C4-2B (cell line): ENCODE results near the gene ASCC2.

Source experiments
- H3K27ac ChIP-seq: fragments of 450-650 bp; 2 replicates; pipeline ENCODE4 v1.5.1; 2017
- ZFX ChIP-seq: fragments of 450-650 bp; IDR thresholded peaks from 2 replicates; pipeline ENCODE4 v1.6.1; 2017
- TF ChIP-seq, protein P1 (sequence below): fragments of 450-650 bp; conservative IDR thresholded peaks from 2 replicates; pipeline ENCODE4 v1.5.1; 2017; ENCODE audit warnings: mild to moderate bottlenecking

Gene ASCC2

DNA sequence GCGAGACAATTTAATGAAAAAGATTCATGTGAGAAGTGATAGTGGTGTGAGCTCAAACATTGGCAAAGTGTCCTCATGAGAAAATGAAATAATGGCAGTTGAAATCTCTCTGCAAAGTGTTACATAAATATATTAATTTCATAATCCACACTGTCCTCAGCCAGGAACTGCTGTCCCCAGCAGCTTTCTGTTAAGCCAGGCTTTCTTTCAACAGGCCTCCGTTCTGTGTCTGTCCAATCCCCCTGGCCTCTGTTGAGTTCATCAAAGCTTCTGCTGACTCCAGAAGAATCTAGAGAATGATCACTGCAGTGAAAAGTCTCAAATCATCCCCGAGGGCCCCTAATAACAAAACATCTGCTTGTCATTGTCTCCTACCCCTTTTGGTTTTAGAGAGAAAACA lies 10.0 kb upstream of the ASCC2 start:
- H3K27ac ChIP-seq: no peak overlapping the region
- TF ChIP-seq ZFX: no peak

DNA sequence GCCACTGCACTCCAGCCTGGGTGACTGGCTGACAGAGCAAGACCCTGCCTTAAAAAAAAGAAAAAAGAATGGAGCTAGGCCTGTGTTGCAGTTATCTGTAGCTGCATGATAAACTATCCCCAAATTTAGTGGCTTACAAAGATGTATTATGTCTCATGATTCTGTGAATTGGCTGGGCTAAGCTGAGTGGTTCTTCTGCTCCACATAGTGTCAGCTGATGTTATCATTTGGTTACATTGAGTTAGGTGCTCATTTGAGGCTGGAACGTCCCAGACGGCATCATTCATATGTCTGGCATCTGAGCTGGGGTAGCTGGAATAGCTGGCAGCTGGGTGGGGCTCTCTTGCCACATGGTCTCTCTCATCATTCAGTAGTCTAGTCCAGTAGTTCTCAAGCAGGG lies 8.2 kb upstream of the ASCC2 start:
- no peak overlapping the region for H3K27ac ChIP-seq
- no peak for TF ChIP-seq ZFX
- TF ChIP-seq, protein P1, sequence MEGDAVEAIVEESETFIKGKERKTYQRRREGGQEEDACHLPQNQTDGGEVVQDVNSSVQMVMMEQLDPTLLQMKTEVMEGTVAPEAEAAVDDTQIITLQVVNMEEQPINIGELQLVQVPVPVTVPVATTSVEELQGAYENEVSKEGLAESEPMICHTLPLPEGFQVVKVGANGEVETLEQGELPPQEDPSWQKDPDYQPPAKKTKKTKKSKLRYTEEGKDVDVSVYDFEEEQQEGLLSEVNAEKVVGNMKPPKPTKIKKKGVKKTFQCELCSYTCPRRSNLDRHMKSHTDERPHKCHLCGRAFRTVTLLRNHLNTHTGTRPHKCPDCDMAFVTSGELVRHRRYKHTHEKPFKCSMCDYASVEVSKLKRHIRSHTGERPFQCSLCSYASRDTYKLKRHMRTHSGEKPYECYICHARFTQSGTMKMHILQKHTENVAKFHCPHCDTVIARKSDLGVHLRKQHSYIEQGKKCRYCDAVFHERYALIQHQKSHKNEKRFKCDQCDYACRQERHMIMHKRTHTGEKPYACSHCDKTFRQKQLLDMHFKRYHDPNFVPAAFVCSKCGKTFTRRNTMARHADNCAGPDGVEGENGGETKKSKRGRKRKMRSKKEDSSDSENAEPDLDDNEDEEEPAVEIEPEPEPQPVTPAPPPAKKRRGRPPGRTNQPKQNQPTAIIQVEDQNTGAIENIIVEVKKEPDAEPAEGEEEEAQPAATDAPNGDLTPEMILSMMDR: no peak

DNA sequence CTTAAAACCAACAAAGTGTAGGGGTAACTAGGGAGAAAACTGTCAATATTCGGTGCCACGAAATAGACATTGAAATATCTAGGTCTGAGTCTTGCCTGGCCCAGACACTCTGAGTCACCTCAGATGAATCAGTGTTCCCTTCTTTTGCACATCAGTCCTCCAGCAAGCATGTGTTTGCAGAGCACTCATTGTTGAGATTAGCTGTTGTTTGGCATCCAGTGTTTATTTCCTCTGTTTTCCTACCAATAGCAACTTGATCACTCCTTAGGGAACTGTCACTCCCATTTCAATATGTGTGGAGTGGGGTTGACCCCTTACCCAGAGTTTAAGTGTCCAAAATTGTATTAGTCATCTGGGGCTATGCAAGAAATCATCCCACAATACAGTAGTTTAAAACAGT lies 4.7 kb upstream of the ASCC2 start:
- TF ChIP-seq, protein P1: no peak
- TF ChIP-seq ZFX: no peak
- no peak overlapping the region for H3K27ac ChIP-seq

DNA sequence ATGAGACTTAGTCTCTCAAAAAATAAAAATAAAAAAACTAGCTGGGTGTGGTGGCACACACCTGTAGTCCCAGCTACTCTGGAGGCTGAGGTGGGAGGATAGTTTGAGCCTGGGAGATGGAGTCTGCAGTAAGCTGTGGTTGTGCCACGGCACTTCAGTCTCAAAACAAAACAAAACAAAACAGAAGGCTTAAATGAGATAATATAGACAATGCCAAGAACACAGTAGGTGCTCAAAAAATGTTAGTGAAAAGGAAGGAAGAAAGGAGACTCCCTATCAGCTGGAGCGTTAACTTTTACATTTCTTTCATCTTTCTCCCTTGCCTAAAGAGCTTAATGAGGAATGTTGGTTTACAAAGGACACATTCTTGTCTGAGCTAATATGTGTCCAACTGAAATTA lies 4.1 kb upstream of the ASCC2 start:
- no peak for TF ChIP-seq ZFX
- TF ChIP-seq, protein P1: no peak
- no peak overlapping the region for H3K27ac ChIP-seq

DNA sequence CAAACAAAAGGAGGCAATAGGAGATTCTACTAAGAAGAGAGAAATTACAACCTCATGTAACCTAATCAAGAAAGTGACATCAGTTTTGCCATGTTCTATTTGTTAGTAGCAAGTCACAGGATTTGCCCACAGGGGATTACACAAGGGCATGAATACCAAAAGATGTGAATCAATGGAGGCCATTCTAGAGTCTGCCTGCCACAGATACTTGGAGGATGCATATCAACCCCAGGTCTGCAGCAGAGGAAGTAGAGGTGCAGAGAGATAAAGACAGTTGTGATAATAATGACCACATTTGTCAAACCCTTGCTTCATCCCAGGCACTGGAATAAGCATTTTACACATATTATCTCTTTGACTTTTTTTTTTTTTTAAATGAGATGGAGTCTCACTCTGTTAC lies 2.4 kb upstream of the ASCC2 start:
- no peak for TF ChIP-seq ZFX
- TF ChIP-seq, protein P1: no peak
- H3K27ac ChIP-seq: no peak overlapping the region

DNA sequence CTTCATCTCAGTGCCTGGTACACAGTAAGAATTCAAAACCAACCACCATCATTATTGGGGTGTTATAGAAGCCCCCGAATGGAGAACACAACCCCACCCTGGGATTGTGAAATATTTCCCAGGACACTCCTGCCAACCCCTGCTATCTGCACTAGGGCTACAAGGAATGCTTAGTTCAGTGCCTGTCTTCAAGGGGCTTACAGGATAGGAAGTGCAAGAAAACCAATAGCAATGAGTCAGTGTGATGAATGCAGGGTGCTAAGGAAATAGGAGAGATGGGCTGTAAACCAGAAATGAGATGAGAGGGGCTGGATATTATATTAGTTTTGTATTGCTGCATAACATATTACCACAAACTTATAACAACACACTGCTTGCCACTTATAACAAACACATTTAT lies 965 bp upstream of the ASCC2 start:
- no peak overlapping the region; the same call in 1 of the 2 replicates for H3K27ac ChIP-seq
- no peak for TF ChIP-seq ZFX
- TF ChIP-seq, protein P1: no peak

DNA sequence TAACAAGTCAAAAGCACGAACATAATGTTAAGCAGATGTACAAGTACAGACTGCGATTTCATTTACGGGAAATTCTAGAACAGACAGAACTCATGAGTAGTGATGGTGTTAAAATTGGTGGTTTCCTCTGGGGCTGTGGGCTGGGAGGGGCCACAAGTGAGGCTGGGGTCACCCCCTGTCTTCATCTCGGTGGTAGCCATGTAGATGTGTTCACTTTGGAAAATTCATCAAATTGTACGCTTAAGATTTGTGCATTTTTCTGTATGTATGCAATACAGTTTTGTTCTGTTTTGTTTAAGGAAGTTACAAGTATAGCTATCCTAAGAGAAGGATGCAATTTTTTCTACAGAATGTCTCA lies 504 bp upstream of the ASCC2 start:
- TF ChIP-seq, protein P1: no peak
- no peak for TF ChIP-seq ZFX

DNA sequence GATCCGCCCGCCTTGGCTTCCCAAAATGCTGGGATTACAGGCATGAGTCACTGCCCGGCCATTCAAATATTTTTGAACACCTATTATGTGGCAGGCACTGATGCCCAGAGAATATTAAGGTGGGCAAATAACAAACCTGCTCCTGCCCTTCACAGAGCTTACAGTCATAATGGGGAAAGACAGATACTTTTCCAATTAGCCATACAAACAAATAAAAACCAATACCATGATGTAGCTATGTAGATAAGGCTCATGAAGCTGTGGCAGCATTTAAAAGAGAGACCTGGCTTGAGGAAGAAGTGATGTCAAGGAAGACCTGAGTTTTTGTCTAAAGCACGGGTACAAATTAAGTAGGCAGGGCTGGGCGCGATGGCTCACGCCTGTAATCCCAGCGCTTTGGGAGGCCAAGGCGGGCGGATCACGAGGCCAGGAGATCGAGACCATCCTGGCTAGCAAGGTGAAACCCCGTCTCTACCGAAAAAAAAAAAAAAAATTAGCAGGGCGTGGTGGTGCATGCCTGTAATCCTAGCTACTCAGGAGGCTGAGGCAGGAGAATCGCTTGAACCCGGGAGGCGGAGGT lies 1.2 kb downstream of the ASCC2 start:
- peak overlapping the region; percentile 80 for H3K27ac ChIP-seq

More for the DNA sequence above, 504 bp upstream of the ASCC2 start:
- H3K27ac ChIP-seq: peak overlapping the region; percentile 80
